Pulmonary artery endothelial cell (primary cell): Measurements from ENCODE around the gene SDR39U1. TPM values are rescaled to one million over a fixed set of nuclear protein-coding genes. Genes with fewer than 3 reads are reported as not detected.

Experiments used
- DNase-seq: peaks from one replicate; pipeline ENCODE4 v3.0.0-alpha.2; 2011; ENCODE audit warnings: low read depth, low spot score
- total RNA-seq: library from RNA; depleted of rRNA; stranded (reverse); fragments of >200 nt; gene quantifications from 2 replicates; pipeline ENCODE4 v1.2.3, GENCODE V29; 2014

SDR39U1 gene
- total RNA-seq, 1 donor from 2014 or later, result 10.4 TPM

GRCh38 chr14:24411443-24412389 is 30.9 kb downstream of the SDR39U1 start:
- DNase-seq, result no peak

- no peak for DNase-seq
Measured at GRCh38 chr14:24409956-24410355, 32.6 kb downstream of the SDR39U1 start.

GRCh38 chr14:24409192-24409591 is 33.4 kb downstream of the SDR39U1 start:
- DNase-seq, result no peak

GRCh38 chr14:24408764-24409163 is 33.8 kb downstream of the SDR39U1 start:
- no peak for DNase-seq

DNA sequence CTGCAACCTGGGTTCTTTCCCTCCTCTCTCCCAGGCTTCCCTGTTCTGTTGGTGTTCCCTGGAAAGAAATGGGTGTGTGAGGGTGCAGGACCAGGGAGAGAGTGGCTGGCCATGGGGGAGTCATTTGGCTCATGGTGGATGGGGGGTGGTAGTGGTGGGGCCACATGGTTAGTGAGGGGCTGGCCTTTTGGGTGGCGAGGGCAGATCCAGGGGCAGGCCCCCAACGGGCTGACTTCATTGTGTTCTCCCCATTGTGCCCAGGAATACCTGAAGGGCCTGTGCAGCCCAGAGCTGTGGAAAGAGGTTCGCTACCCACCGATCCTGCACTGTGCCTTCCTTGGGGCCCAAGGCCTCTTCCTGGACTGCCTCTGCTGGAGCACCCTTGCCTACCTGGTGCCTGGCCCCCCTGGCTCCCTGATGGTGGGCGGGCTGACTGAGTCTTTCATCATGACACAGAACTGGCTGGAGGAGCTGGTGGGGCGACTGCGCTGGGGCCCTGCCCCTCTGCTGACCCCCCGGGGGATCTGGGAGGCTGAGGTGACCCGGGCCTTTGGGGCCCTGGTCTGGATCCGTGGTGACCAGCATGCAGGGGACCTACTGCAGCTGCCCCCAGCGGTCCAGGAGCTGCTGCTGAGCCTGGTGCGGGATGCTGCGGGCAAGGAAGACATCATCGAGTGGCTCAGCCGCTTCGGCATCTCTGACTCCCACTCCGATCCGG is 34.8 kb downstream of the SDR39U1 start:
- DNase-seq, result no peak

- DNase-seq, result no peak
Measured at GRCh38 chr14:24406416-24406815, 36.2 kb downstream of the SDR39U1 start.

DNA sequence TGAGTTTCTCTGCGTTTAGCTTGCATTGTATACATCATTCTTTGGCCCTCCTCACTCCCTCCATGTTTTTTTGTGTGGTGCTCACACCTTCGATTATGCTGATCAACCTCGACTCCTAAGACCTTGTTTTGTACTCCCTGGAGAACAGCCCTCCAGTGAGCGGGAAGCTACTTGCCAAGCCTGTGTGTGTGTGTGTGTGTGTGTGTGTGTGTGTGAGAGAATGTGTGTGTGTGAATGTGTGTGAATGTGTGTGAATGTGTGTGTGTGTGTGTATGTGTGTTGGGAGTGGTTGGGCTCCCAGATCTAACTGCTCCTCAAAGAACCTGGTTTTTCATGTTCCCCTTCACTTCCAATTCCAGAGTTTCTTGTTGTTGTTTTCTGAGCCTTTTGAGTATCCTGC is 37.8 kb downstream of the SDR39U1 start:
- no peak for DNase-seq

- DNase-seq, result no peak
Measured at GRCh38 chr14:24403294-24403998, 39.1 kb downstream of the SDR39U1 start.

GRCh38 chr14:24401810-24402702 is 40.5 kb downstream of the SDR39U1 start:
- DNase-seq, result no peak

GRCh38 chr14:24399999-24400718 is 42.4 kb downstream of the SDR39U1 start:
- DNase-seq, result no peak

- no peak for DNase-seq
Measured at GRCh38 chr14:24399447-24399822, 43.1 kb downstream of the SDR39U1 start.

DNA sequence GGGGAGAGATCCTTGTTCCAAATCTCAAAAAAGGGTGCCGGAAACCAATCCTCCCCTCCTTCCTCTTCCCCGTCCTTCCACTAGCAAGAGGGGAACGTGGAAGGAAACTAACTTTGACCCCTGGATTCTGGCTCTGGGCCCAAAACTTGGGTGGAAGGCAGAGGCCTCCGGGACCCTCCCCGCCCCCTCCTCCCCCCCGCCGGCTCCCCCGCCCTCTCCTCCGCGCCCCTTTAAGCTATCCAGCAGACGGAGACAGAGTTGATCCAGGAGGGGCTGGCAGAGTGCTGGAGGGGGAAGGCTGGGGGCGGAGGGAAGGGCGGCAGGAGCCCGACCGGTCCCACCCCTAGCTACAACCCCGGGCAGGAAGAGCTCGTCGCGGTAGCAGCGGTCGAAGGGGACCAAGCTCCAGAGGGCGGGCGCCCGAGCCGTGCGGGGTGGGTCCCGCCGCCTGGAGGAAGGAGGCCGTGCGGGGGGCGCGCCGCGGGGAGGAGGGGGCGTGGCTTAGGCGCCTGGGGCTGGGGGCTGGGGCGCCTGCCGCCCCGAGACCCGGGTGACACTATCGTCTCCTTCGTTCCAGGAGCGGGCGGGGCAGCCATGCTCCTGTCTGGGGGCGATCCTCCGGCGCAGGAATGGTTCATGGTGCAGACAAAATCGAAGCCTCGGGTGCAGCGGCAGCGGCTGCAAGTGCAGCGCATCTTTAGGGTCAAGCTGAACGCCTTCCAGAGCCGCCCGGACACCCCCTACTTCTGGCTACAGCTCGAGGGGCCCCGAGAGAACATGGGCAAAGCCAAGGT is 43.7 kb downstream of the SDR39U1 start, which contains the start of gene NYNRIN:
NYNRIN (plus strand) TSS at position 351 of the 794 bp plus-strand sequence; CDS start at position 595, 244 bp downstream.
- no peak for DNase-seq

GRCh38 chr14:24398293-24398652 is 44.3 kb downstream of the SDR39U1 start:
- DNase-seq, result no peak

DNA sequence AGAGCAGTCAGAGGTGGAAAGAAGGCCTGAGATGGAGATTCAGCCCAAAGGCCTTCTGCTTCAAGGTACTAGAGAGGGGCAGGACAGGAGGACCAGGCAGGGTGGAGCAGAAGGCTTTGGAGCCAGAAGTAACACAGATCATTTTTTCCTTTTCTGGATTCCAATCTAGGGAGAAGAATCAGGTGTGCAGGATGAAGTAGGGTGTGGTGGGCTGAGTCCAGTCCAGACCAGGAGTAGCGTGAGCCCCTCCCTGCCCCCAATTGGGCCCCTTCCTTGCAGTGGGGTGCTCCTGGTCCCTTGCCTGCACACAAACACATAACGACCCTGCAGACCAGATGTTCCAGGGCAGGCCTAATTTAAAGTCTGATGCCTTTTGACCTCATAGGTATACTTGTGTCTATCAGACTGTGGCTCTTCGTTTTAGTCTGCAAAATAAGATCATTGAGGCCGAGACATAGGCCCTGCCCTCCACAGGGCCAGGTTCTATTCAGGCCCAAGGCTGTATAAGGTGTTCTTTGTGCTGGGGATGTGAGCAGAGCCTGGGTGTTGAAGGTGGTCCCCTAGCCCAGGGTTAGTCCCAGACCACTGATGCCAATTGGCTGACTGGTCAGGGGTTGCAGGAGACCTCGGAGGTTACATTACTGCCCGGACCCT is 44.8 kb downstream of the SDR39U1 start:
- DNase-seq, result no peak

DNA sequence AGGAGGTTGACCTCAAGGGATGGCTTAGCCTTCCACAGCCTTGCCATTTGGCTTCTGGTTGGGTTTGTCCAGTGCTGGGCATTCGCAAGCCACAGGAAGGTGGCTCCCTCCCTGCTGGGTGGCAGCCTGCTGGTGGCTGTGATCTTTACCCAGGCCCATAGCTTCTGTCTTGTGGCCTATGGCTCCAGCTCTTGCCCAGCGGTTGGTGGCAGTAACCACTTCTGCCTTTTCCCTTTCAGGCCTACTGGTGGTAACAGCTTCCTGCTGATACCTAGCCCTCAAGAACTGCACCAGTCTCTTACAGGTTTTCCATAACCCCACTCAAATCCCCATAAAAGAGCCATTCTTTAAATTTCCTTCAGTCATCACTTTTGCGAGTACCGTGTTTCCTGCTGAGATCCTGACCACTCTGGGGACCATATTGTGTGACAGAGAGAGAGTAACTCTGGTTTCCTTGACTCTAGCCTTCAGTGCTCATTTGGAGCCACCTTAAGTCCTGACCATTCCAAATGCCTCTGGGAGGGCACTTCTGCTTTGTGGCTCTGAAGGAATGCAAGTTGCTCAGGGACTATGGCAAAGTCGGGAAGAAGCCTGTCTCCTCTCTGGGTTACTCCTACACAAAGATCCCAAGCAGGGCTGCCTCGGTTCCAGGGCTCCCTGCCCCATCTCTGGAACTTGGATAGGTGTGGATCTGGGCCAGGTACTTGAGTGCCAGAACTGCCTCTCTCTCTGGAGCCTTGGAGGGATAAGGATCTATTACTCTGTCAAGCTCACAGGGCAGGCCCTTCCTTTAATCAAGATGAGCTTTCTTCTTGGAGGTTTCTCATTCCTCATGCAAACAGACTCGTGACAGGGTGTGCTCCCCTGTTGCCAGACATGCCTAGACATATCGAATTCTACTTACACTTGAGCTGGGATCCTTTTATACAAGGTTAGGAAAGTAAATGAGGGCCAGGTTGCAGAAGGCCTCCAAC is 46.7 kb downstream of the SDR39U1 start:
- DNase-seq, result no peak

DNA sequence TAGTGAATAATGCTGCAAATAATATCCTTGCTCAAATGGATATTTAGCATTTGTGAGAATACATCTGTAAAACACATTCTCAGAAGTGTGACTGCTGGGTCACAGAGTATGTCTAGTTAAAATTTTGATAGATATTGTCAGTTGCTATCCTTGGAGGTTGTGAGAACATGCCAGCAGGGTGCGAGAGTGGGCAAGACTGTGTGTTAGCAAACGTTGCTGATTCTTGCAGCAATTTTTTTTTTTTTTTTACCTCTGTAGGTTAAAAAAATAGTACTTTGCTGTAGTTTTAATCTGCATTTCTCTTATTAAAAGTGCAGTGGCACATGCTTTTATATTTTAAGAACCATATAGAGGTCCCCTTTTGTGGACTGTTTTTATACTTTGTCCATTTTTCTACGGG is 48.3 kb downstream of the SDR39U1 start:
- no peak for DNase-seq

GRCh38 chr14:24392325-24393091 is 50.1 kb downstream of the SDR39U1 start:
- no peak for DNase-seq
